Measurements from ENCODE around the gene GPC6.

DNA sequence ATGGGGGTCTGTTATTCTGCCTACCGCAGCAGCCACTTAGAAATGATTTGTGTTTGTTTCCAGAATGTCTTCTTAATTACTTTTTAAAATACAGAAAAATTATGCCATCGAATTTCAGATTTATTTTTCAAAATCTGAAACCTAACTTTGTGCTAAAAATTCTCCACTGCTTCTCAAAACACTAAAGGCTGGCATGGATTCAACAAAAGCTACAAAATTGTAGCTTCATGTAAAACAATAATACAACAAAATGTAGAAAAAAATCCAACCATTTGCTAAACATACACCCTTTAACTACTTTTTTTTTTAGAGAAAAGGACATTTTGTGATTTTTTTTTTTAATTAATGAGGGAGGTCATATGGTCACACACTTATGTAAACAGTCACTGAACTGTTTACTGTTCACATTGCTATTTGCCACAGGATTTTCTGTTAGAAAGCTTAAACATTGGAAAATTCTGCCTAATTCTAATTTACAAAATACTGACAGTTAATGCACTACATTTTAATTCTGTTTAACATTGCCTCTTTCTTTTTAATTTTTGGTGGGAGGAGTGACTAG, 646.3 kb downstream of the GPC6 start:
- TF ChIP-seq, protein P1, sequence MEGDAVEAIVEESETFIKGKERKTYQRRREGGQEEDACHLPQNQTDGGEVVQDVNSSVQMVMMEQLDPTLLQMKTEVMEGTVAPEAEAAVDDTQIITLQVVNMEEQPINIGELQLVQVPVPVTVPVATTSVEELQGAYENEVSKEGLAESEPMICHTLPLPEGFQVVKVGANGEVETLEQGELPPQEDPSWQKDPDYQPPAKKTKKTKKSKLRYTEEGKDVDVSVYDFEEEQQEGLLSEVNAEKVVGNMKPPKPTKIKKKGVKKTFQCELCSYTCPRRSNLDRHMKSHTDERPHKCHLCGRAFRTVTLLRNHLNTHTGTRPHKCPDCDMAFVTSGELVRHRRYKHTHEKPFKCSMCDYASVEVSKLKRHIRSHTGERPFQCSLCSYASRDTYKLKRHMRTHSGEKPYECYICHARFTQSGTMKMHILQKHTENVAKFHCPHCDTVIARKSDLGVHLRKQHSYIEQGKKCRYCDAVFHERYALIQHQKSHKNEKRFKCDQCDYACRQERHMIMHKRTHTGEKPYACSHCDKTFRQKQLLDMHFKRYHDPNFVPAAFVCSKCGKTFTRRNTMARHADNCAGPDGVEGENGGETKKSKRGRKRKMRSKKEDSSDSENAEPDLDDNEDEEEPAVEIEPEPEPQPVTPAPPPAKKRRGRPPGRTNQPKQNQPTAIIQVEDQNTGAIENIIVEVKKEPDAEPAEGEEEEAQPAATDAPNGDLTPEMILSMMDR (IDR thresholded peaks at IDR 0.05): no peak
- TF ChIP-seq POLR2AphosphoS5 (IDR thresholded peaks at IDR 0.05; ENCODE audit: low read depth, low read length): no peak
- TF ChIP-seq SMC3 (IDR thresholded peaks at IDR 0.05; ENCODE audit: low read depth, low read length): no peak
- no peak for TF ChIP-seq FOSL2 (IDR thresholded peaks at IDR 0.05; ENCODE audit: borderline replicate concordance, low read depth)
- no peak for TF ChIP-seq NFIC (IDR thresholded peaks at IDR 0.05; ENCODE audit: borderline replicate concordance)
- TF ChIP-seq MAX (IDR thresholded peaks at IDR 0.05; ENCODE audit: low read depth): no peak
